ENCODE results near the gene SLC35B2.

The SLC35B2 gene

GRCh38 chr6:44268095-44268628 lies 10.8 kb upstream of the SLC35B2 start:
- TF ChIP-seq, protein P1, sequence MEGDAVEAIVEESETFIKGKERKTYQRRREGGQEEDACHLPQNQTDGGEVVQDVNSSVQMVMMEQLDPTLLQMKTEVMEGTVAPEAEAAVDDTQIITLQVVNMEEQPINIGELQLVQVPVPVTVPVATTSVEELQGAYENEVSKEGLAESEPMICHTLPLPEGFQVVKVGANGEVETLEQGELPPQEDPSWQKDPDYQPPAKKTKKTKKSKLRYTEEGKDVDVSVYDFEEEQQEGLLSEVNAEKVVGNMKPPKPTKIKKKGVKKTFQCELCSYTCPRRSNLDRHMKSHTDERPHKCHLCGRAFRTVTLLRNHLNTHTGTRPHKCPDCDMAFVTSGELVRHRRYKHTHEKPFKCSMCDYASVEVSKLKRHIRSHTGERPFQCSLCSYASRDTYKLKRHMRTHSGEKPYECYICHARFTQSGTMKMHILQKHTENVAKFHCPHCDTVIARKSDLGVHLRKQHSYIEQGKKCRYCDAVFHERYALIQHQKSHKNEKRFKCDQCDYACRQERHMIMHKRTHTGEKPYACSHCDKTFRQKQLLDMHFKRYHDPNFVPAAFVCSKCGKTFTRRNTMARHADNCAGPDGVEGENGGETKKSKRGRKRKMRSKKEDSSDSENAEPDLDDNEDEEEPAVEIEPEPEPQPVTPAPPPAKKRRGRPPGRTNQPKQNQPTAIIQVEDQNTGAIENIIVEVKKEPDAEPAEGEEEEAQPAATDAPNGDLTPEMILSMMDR (IDR thresholded peaks at IDR 0.05; ENCODE audit: poor library complexity, severe bottlenecking) = peak; percentile 92
- no peak for DNase-seq (ENCODE audit: low spot score)
- Histone ChIP-seq H3K27me3 (ENCODE audit: insufficient read depth, poor library complexity, severe bottlenecking) (peaks cover 25% of the 10 kb centered on the region), H3K27ac (ENCODE audit: poor library complexity, severe bottlenecking) (no peak overlapping the region), H3K9me3 (ENCODE audit: severe bottlenecking) (no peaks in the 10 kb centered on the region), H3K4me3 (ENCODE audit: severe bottlenecking) (no peak overlapping the region), H3K4me1 (ENCODE audit: insufficient read depth, poor library complexity, severe bottlenecking) (peaks cover 14% of the 10 kb centered on the region), H3K36me3 (ENCODE audit: low read depth) (no peaks in the 10 kb centered on the region)
- peak; percentile 21; the same call in 1 of the 3 replicates for ATAC-seq (ENCODE audit: low read depth)

- ATAC-seq (ENCODE audit: low read depth) = no peak
- TF ChIP-seq, protein P1 (IDR thresholded peaks at IDR 0.05; ENCODE audit: poor library complexity, severe bottlenecking) = no peak
Observed at GRCh38 chr6:44267252-44267651, 9.9 kb upstream of the SLC35B2 start.

GRCh38 chr6:44266347-44266746 lies 9.0 kb upstream of the SLC35B2 start:
- ATAC-seq (ENCODE audit: low read depth) (no peak), DNase-seq (ENCODE audit: low spot score) (no peak)
- Histone ChIP-seq H3K27ac (ENCODE audit: poor library complexity, severe bottlenecking) (no peak overlapping the region), H3K4me3 (ENCODE audit: severe bottlenecking) (no peak overlapping the region), H3K36me3 (ENCODE audit: low read depth) (no peaks in the 10 kb centered on the region), H3K27me3 (ENCODE audit: insufficient read depth, poor library complexity, severe bottlenecking) (peaks cover 11% of the 10 kb centered on the region), H3K9me3 (ENCODE audit: severe bottlenecking) (no peaks in the 10 kb centered on the region), H3K4me1 (ENCODE audit: insufficient read depth, poor library complexity, severe bottlenecking) (peaks cover 18% of the 10 kb centered on the region)
- TF ChIP-seq, protein P1 (IDR thresholded peaks at IDR 0.05; ENCODE audit: poor library complexity, severe bottlenecking) = no peak

More at GRCh38 chr6:44267252-44267651, 9.9 kb upstream of the SLC35B2 start:
- no peak for DNase-seq (ENCODE audit: low spot score)
- Histone ChIP-seq H3K36me3 (ENCODE audit: low read depth) (no peaks in the 10 kb centered on the region), H3K4me1 (ENCODE audit: insufficient read depth, poor library complexity, severe bottlenecking) (peaks cover 18% of the 10 kb centered on the region), H3K9me3 (ENCODE audit: severe bottlenecking) (no peaks in the 10 kb centered on the region), H3K4me3 (ENCODE audit: severe bottlenecking) (no peak overlapping the region), H3K27me3 (ENCODE audit: insufficient read depth, poor library complexity, severe bottlenecking) (peaks cover 20% of the 10 kb centered on the region), H3K27ac (ENCODE audit: poor library complexity, severe bottlenecking) (no peak overlapping the region)

DNA sequence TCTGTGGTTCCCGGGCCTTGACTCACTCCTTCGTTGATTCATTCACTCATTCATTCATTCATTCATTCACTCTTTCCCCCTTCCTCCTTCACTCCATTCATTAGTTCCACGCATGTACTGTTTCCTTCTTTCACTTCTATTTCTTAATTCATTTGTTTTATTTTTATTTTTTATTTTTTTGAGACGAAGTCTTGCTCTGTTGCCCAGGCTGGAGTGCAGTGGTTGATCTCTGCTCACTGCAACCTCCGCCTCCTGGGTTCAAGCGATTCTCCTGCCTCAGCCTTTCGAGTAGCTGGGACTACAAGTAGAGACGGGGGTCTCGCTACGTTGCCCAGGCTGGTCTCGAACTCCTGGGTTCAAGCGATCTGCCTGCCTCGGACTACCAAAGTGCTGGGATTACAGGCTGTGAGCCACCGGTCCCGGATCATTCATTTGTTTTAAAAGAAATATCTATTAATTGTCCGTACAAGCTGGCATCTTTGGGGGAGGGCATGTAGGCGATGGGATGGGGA lies 8.4 kb upstream of the SLC35B2 start:
- Histone ChIP-seq H3K4me1 (ENCODE audit: insufficient read depth, poor library complexity, severe bottlenecking) (peaks cover 18% of the 10 kb centered on the region), H3K4me3 (ENCODE audit: severe bottlenecking) (peak overlapping the region; percentile 69), H3K27me3 (ENCODE audit: insufficient read depth, poor library complexity, severe bottlenecking) (peaks cover 9% of the 10 kb centered on the region), H3K9me3 (ENCODE audit: severe bottlenecking) (no peaks in the 10 kb centered on the region), H3K36me3 (ENCODE audit: low read depth) (no peaks in the 10 kb centered on the region), H3K27ac (ENCODE audit: poor library complexity, severe bottlenecking) (no peak overlapping the region)
- ATAC-seq (ENCODE audit: low read depth) (no peak), DNase-seq (ENCODE audit: low spot score) (no peak)
- TF ChIP-seq, protein P1 (IDR thresholded peaks at IDR 0.05; ENCODE audit: poor library complexity, severe bottlenecking) = no peak

DNA sequence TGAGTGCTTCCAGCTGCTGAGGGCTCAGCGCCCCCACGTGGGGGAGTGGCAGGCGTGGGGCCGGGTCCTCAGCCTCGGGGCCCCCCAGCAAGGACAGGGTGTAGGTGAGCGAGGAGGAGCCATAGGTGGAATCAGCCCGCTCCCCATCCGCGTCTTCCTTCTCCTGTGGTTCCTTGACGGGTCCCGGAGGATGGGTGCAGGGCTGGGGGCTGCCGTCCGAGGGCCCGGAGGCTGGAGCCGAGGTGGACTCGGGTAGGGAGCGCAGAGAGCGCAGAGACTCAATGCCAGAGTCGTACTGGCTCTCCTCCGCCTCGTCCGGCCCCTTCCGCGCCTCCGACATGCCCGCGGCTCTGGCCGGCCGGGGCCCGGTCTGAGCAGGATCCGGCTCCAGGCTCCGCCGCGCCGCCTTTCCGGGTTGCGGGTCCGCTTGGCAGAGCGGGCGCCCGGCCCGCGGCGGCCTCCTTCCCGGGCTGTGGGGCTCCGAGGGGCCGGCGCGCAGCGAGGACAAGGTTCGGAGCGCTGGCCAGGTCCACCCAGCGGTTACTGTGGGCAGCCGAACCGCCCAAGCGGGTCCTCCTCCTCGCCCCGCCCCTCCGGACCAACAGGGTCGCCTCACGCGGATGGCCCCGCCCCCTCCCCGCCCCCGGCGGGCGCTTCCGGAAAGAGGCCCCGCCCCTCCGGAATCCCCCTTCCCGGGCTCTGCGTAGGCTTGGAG lies 7.8 kb upstream of the SLC35B2 start, which contains the start of gene NFKBIE:
TSS of gene NFKBIE (minus strand) at position 545 of the 715 bp plus-strand sequence. CDS start at position 340, 205 bp downstream.
- peak; percentile 92 for DNase-seq (ENCODE audit: low spot score)
- TF ChIP-seq, protein P1 (IDR thresholded peaks at IDR 0.05; ENCODE audit: poor library complexity, severe bottlenecking) = peak; percentile 35
- Histone ChIP-seq H3K4me3 (ENCODE audit: severe bottlenecking) (peak within 1 kb of the TSS; percentile 69), H3K36me3 (ENCODE audit: low read depth) (no peaks in the 10 kb centered on the region), H3K27ac (ENCODE audit: poor library complexity, severe bottlenecking) (no peak within 1 kb of the TSS), H3K9me3 (ENCODE audit: severe bottlenecking) (no peaks in the 10 kb centered on the region), H3K27me3 (ENCODE audit: insufficient read depth, poor library complexity, severe bottlenecking) (peaks cover 9% of the 10 kb centered on the region), H3K4me1 (ENCODE audit: insufficient read depth, poor library complexity, severe bottlenecking) (peaks cover 18% of the 10 kb centered on the region)
- peak; percentile 70 for ATAC-seq (ENCODE audit: low read depth)
